Sigmoid colon (tissue), 7 donors: ENCODE results near the gene GSX1. TPM values are rescaled to one million over a fixed set of nuclear protein-coding genes. Genes with fewer than 3 reads are reported as not detected.
A peak's percentile ranks its signal among the peaks of the same experiment; 100 is the strongest.
"Not testable (repeated sequence)": the region's sequence is repeated elsewhere in the genome, so short reads cannot be mapped to it uniquely, and the experiment has no call there.

ENCODE experiments used
- DNase-seq: peaks from one replicate; pipeline ENCODE4 v3.0.0-alpha.2; 2019
- H3K27ac ChIP-seq, 4 donors: fragments of 200-600 bp; sonication (generic); one replicate each; pipeline ENCODE4 v1.5.1; 2016 to 2019; ENCODE audit warnings: mild to moderate bottlenecking in 1 of 4
- H3K27me3 ChIP-seq, 3 donors: fragments of 200-600 bp; sonication (generic); one replicate each; pipeline ENCODE4 v1.5.1; 2019; ENCODE audit warnings: mild to moderate bottlenecking in 1 of 3
- H3K36me3 ChIP-seq, 4 donors: fragments of 200-600 bp; sonication (generic); one replicate each; pipeline ENCODE4 v1.5.1; 2016 to 2019
- H3K4me1 ChIP-seq, 4 donors: fragments of 200-600 bp; sonication (generic); one replicate each; pipeline ENCODE4 v1.5.1; 2017 to 2019
- H3K4me3 ChIP-seq, 4 donors: fragments of 200-600 bp; sonication (generic); one replicate each; pipeline ENCODE4 v1.5.1; 2017 to 2019; ENCODE audit warnings: mild to moderate bottlenecking in 2 of 4, moderate library complexity in 1 of 4
- H3K9me3 ChIP-seq, 4 donors: fragments of 200-600 bp in 3 of 4; sonication (generic) in 3 of 4; one replicate each; pipeline versions ENCODE4 v1.5.1 to v1.6.1; 2013 to 2019
- EP300 ChIP-seq, 4 donors: sonication (generic); formaldehyde crosslinking; IDR thresholded peaks; one replicate each; pipeline ENCODE4 v1.6.1; 2017; ENCODE audit warnings: antibody characterized with exemption in 4 of 4
- POLR2A ChIP-seq, 2 donors: fragments of 450-650 bp; IDR thresholded peaks; one replicate each; pipeline ENCODE4 v1.6.1; 2016; ENCODE audit warnings: antibody characterized with exemption in 2 of 2, mild to moderate bottlenecking in 2 of 2, moderate library complexity in 2 of 2
- POLR2AphosphoS5 ChIP-seq, 4 donors: sonication (generic); formaldehyde crosslinking; IDR thresholded peaks; one replicate each; pipeline ENCODE4 v1.6.1; 2017; ENCODE audit warnings: antibody characterized with exemption in 4 of 4
- WGBS, 2 donors: extraction: QIAGEN DNeasy Blood & Tissue Kit; methylation state at CpG; one replicate each; pipeline ENCODE4 v1.1.7; 2013; 5-methylcytosine and 5-hydroxymethylcytosine counted together
- intact Hi-C: fragments of 100-400 bp; cut with DNase I; formaldehyde crosslinking; loops from one replicate; pipeline ENCODE4 v1.15.1; 2023
- polyA plus RNA-seq, 3 donors: library from polyadenylated mRNA; stranded (reverse); fragments of 200-250 nt; gene quantifications; one replicate each; pipeline ENCODE4 v1.2.3, GENCODE V29; 2013
- total RNA-seq, 4 donors: library from RNA; depleted of rRNA; stranded (reverse); fragments of >200 nt; gene quantifications; one replicate each; pipeline ENCODE4 v1.1.0, GENCODE V29; 2016
- TF ChIP-seq, protein P1 (sequence below), 4 experiments: fragments of 450-650 bp in 3 of 4; fragments of 200-600 bp in 1 of 4; IDR thresholded peaks; one replicate each; pipeline ENCODE4 v1.5.1; 2016 to 2019; ENCODE audit warnings: antibody characterized with exemption in 4 of 4, mild to moderate bottlenecking in 3 of 4, moderate library complexity in 2 of 4
- donor health status: healthy with polysubstance abuse.
- donor health status: Bipolar disorder and iron deficiency.
- donor health status: healthy.

Gene GSX1
- total and polyA plus RNA-seq, 7 donors = not detected

- TF ChIP-seq POLR2A (IDR thresholded peaks at IDR 0.05) (no peak), POLR2AphosphoS5 (IDR thresholded peaks at IDR 0.05) (no peak), EP300 (IDR thresholded peaks at IDR 0.05) (no peak)
- TF ChIP-seq, protein P1, sequence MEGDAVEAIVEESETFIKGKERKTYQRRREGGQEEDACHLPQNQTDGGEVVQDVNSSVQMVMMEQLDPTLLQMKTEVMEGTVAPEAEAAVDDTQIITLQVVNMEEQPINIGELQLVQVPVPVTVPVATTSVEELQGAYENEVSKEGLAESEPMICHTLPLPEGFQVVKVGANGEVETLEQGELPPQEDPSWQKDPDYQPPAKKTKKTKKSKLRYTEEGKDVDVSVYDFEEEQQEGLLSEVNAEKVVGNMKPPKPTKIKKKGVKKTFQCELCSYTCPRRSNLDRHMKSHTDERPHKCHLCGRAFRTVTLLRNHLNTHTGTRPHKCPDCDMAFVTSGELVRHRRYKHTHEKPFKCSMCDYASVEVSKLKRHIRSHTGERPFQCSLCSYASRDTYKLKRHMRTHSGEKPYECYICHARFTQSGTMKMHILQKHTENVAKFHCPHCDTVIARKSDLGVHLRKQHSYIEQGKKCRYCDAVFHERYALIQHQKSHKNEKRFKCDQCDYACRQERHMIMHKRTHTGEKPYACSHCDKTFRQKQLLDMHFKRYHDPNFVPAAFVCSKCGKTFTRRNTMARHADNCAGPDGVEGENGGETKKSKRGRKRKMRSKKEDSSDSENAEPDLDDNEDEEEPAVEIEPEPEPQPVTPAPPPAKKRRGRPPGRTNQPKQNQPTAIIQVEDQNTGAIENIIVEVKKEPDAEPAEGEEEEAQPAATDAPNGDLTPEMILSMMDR (IDR thresholded peaks at IDR 0.05) = no peak
- H3K4me1 ChIP-seq = no peaks in the 10 kb centered on the region
- peak; percentile 27 for DNase-seq
- no peak overlapping the region for H3K27ac ChIP-seq
- WGBS, 2 donors = 55 to 62% methylated on average over 7 of the region's 7 CpGs
- no peaks in the 10 kb centered on the region for H3K36me3 ChIP-seq
- H3K27me3 ChIP-seq = peaks cover 0 to 43% (median 0%) of the 10 kb centered on the region in 3 donors
- no peaks in the 10 kb centered on the region for H3K9me3 ChIP-seq
- no peak overlapping the region for H3K4me3 ChIP-seq
- intact Hi-C loops = no loop called here
These were observed 17.7 kb downstream of the GSX1 start for GRCh38 chr13:27810009-27810408.

GRCh38 chr13:27810461-27810860, 18.2 kb downstream of the GSX1 start:
- H3K4me1 ChIP-seq = no peaks in the 10 kb centered on the region
- intact Hi-C loops = no loop called here
- DNase-seq = no peak
- no peak overlapping the region for H3K4me3 ChIP-seq
- no peaks in the 10 kb centered on the region for H3K36me3 ChIP-seq
- TF ChIP-seq, protein P1 (IDR thresholded peaks at IDR 0.05) = no peak
- TF ChIP-seq POLR2AphosphoS5 (IDR thresholded peaks at IDR 0.05) (no peak), EP300 (IDR thresholded peaks at IDR 0.05) (no peak), POLR2A (IDR thresholded peaks at IDR 0.05) (no peak)
- WGBS, 2 donors = 56 to 72% methylated on average over 2 of the region's 2 CpGs
- no peak overlapping the region for H3K27ac ChIP-seq
- H3K9me3 ChIP-seq = no peaks in the 10 kb centered on the region
- H3K27me3 ChIP-seq = peaks cover 0 to 48% (median 0%) of the 10 kb centered on the region in 3 donors

GRCh38 chr13:27813826-27814225, 21.5 kb downstream of the GSX1 start:
- WGBS, 2 donors = 81 to 82% methylated on average over 9 of the region's 9 CpGs
- intact Hi-C loops = no loop called here

GRCh38 chr13:27817832-27818231, 25.5 kb downstream of the GSX1 start:
- H3K4me1 ChIP-seq, H3K27ac ChIP-seq, H3K36me3 ChIP-seq, intact Hi-C loops, H3K4me3 ChIP-seq, H3K9me3 ChIP-seq: not testable (repeated sequence)
- peaks cover 4 to 58% (median 40%) of the 10 kb centered on the region in 3 donors for H3K27me3 ChIP-seq
- 84 to 87% methylated on average over 2 of the region's 2 CpGs for WGBS, 2 donors
- DNase-seq = peak; percentile 5

More at GRCh38 chr13:27813826-27814225, 21.5 kb downstream of the GSX1 start:
- Histone ChIP-seq H3K4me3 (no peak overlapping the region), H3K9me3 (no peaks in the 10 kb centered on the region), H3K4me1 (no peaks in the 10 kb centered on the region), H3K27ac (no peak overlapping the region), H3K36me3 (no peaks in the 10 kb centered on the region), H3K27me3 (peaks cover 0 to 29% (median 7%) of the 10 kb centered on the region in 3 donors)
- TF ChIP-seq POLR2AphosphoS5 (IDR thresholded peaks at IDR 0.05) = no peak
- TF ChIP-seq EP300 (IDR thresholded peaks at IDR 0.05) = no peak
- TF ChIP-seq, protein P1 (IDR thresholded peaks at IDR 0.05) = no peak
- peak; percentile 18 for DNase-seq

DNA sequence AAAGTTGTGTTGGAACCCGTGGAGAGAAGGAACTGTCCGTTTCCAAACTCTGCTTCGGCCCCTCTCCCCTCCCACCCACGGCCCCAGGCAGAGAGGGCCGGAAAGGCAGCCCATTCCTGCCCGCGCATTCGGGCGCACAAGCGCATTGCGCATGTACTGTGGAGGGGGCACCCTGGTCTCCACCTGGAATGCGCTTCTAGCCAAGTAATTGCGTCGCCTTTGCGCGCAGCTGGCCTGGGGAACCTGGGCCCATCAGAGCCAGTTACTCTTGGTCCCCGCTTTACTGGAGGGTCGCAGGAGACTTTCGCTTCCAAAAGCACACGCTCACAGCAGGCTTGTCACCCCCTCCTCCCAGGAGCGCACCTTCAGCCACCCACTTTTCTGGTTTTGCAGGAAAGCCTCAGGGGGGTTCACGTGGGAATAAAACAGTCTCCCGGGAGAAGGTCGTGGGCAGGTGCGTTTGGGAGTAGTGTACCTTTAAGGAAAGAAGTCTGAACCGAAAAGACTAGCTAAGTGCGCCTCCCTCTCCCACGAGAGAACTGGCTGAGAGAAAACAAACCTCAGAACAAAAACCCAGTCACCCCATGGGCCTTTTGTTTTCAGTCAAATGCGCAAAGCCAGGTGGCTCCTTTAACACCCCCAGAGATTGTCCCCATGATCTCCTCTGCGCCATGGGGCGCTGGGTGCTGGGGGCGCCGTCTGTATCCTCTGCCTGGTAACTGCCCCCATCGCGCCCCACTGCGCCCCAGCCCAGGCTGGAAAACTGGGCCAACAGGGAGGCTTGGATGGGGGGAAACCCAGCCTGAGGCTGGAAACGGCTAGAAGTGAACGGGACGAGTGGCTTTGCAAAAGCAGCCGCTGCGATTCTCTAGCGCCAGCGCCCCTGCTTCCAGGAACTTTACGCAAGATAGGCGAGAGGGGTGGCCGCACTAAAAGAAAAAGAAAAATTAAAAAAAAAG, 28.5 kb downstream of the GSX1 start:
- 4 to 8% methylated on average over 46 of the region's 46 CpGs for WGBS, 2 donors
- Histone ChIP-seq H3K27me3 (peaks cover 4 to 77% (median 53%) of the 10 kb centered on the region in 3 donors), H3K9me3 (no peaks in the 10 kb centered on the region), H3K4me3 (no peak overlapping the region), H3K27ac (no peak overlapping the region), H3K36me3 (no peaks in the 10 kb centered on the region), H3K4me1 (no peaks in the 10 kb centered on the region)
- no peak for TF ChIP-seq POLR2A (IDR thresholded peaks at IDR 0.05)
- no peak for TF ChIP-seq EP300 (IDR thresholded peaks at IDR 0.05)
- no peak for TF ChIP-seq POLR2AphosphoS5 (IDR thresholded peaks at IDR 0.05)
- TF ChIP-seq, protein P1 (IDR thresholded peaks at IDR 0.05) = no peak
- intact Hi-C loops = loop anchor here (10.0 kb wide), 2 partner anchors 134 to 876 kb away; no protein-coding TSS in a partner anchor
- no peak for DNase-seq
